Measurements from ENCODE around the gene RIPK3.

The RIPK3 gene

DNA sequence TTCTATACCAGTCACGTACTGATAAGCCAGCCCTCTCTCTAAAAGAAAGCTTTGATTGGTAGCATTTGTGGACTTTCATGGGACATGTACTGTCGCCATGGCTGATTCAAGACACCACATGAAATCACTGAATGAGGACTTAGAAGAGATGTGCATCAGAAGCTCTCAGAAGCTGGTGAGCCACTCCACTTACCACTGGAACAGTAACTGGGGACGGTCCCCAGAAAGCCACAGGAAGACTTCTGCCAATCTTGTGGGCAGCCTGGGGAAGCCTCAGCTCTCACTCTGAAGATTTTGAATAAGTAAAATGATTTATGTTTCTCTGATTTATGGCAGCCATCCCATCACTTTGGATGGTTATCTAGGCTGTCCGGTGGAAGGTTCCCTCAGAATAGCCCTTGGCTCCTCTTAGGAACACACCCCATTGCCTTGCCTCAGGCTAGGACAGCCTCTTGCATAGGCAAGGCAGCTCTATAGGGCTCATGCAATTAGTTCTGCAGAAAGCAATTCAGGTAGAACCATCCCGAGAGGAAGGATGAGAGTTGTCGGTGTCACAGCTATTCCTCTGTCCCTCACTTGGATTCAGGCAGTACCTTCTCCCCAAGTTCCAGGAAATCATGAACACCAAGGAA lies 50.0 kb downstream of the RIPK3 start:
- Histone ChIP-seq H3K4me3 (ENCODE audit: low read length) (no peak overlapping the region), H3K4me2 (ENCODE audit: low read depth, low read length) (no peak overlapping the region), H3K9ac (ENCODE audit: low read length) (no peak overlapping the region), H3K9me2 (replicated peaks; ENCODE audit: insufficient read depth, low read length) (no peaks in the 10 kb centered on the region), H3K4me1 (ENCODE audit: low read length) (no peaks in the 10 kb centered on the region), H3F3A (ENCODE audit: insufficient read depth, low read length) (no peaks in the 10 kb centered on the region), H3K79me2 (ENCODE audit: low read length) (no peaks in the 10 kb centered on the region), H4K20me1 (ENCODE audit: insufficient read depth, low read length) (no peaks in the 10 kb centered on the region), H2AFZ (ENCODE audit: low read length) (no peak overlapping the region), H3K27ac (ENCODE audit: low read length) (no peak overlapping the region), H3K36me3 (replicated peaks; ENCODE audit: insufficient read depth, low read length) (no peaks in the 10 kb centered on the region), H3K27me3 (replicated peaks; ENCODE audit: insufficient read depth, low read length) (no peaks in the 10 kb centered on the region), H3K9me3 (replicated peaks; ENCODE audit: insufficient read depth, low read length) (no peaks in the 10 kb centered on the region)
- no peak for DNase-seq
- TF ChIP-seq CTCF (IDR thresholded peaks at IDR 0.05; ENCODE audit: low read length) (no peak), EZH2 (optimal IDR thresholded peaks at IDR 0.05; ENCODE audit: low read depth, low read length) (no peak)

DNA sequence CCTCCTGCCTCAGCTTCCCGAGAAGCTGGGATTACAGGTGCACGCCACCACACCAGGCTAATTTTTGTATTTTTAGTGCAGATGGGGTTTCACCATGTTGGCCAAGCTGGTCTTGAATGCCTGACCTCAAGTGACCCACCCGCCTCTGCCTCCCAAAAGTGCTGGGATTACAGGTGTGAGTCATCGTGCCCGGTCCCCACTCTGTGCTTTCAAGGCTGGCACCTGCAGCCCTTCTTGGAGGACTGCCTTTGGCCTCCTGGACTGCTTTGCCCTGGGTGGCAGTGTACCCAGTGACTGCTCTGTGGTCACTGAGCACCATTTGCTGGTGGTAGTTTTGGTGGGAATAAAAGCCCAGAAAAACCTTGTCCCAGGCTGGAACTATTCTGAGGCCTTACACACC lies 52.8 kb downstream of the RIPK3 start:
- no peak overlapping the region for H3K9ac ChIP-seq (ENCODE audit: low read length)
- H3K27me3 ChIP-seq (replicated peaks; ENCODE audit: insufficient read depth, low read length) = no peaks in the 10 kb centered on the region
- H3K27ac ChIP-seq (ENCODE audit: low read length) = no peak overlapping the region
- H3K9me3 ChIP-seq (replicated peaks; ENCODE audit: insufficient read depth, low read length) = no peaks in the 10 kb centered on the region
- no peaks in the 10 kb centered on the region for H3K79me2 ChIP-seq (ENCODE audit: low read length)
- H4K20me1 ChIP-seq (ENCODE audit: insufficient read depth, low read length) = no peaks in the 10 kb centered on the region
- DNase-seq = no peak
- TF ChIP-seq CTCF (IDR thresholded peaks at IDR 0.05; ENCODE audit: low read length) (no peak), EZH2 (optimal IDR thresholded peaks at IDR 0.05; ENCODE audit: low read depth, low read length) (no peak), EZH2phosphoT487 (IDR thresholded peaks at IDR 0.05; ENCODE audit: low read length) (no peak)
- no peak overlapping the region for H3K4me2 ChIP-seq (ENCODE audit: low read depth, low read length)
- no peaks in the 10 kb centered on the region for H3K9me2 ChIP-seq (replicated peaks; ENCODE audit: insufficient read depth, low read length)
- no peak overlapping the region for H3K4me3 ChIP-seq (ENCODE audit: low read length)
- H3K36me3 ChIP-seq (replicated peaks; ENCODE audit: insufficient read depth, low read length) = no peaks in the 10 kb centered on the region
- H3K4me1 ChIP-seq (ENCODE audit: low read length) = no peaks in the 10 kb centered on the region
- no peaks in the 10 kb centered on the region for H3F3A ChIP-seq (ENCODE audit: insufficient read depth, low read length)
- no peak overlapping the region for H2AFZ ChIP-seq (ENCODE audit: low read length)
